ENCODE measurements around the gene TET1. TPM values are rescaled to one million over a fixed set of nuclear protein-coding genes. Genes with fewer than 3 reads are reported as not detected.
"Not testable (repeated sequence)": the region's sequence is repeated elsewhere in the genome, so short reads cannot be mapped to it uniquely, and the experiment has no call there.

The TET1 gene
- total RNA-seq, 2 donors from 2014 or later, result 50.8 to 60.5 TPM

DNA sequence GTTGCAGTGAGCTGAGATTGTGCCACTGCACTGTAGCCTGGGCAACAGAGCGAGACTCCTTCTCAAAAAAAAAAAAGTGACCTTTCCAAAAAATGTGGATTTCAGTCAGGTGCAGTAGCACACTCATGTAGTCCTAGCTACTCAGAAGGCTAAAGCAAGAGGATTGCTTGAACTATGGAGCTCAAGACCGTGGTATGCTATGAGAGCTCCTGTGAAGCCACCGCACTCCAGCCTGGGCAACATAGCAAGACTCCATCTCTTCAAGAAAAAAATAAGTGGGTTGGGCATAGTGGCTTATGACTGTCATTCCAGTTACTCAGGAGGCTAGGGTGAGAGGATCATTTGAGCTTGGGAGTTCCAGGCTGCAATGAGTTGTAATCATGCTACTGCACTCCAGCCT is 51.1 kb downstream of the TET1 start:
- Histone ChIP-seq H3K4me1 (ENCODE audit: control insufficient read depth, insufficient read depth, low read length) (no peaks in the 10 kb centered on the region), H3K27ac (ENCODE audit: low read depth, low read length) (no peak overlapping the region), H3K36me3 (ENCODE audit: control insufficient read depth, insufficient read depth, low read length) (peaks cover 40% of the 10 kb centered on the region), H3K9me3 (ENCODE audit: control insufficient read depth, low read length) (no peaks in the 10 kb centered on the region), H3K27me3 (ENCODE audit: control insufficient read depth, insufficient read depth, low read length, poor library complexity, severe bottlenecking) (no peaks in the 10 kb centered on the region), H3K9ac (ENCODE audit: extremely low read depth, low read length, poor library complexity, severe bottlenecking) (no peak overlapping the region), H3K4me3 (ENCODE audit: low read length) (no peak overlapping the region)
- TF ChIP-seq, protein P1, sequence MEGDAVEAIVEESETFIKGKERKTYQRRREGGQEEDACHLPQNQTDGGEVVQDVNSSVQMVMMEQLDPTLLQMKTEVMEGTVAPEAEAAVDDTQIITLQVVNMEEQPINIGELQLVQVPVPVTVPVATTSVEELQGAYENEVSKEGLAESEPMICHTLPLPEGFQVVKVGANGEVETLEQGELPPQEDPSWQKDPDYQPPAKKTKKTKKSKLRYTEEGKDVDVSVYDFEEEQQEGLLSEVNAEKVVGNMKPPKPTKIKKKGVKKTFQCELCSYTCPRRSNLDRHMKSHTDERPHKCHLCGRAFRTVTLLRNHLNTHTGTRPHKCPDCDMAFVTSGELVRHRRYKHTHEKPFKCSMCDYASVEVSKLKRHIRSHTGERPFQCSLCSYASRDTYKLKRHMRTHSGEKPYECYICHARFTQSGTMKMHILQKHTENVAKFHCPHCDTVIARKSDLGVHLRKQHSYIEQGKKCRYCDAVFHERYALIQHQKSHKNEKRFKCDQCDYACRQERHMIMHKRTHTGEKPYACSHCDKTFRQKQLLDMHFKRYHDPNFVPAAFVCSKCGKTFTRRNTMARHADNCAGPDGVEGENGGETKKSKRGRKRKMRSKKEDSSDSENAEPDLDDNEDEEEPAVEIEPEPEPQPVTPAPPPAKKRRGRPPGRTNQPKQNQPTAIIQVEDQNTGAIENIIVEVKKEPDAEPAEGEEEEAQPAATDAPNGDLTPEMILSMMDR (conservative IDR thresholded peaks at IDR 0.05), result no peak
- no peak overlapping the region for H3K27ac Mint-ChIP-seq
- peaks cover 5% of the 10 kb centered on the region for H3K4me1 Mint-ChIP-seq
- WGBS, 2 experiments (ENCODE audit: insufficient coverage in 1 of 2, insufficient read length in 1 of 2), result 96% methylated on average over 2 to 3 of the region's 3 CpGs
- no peaks in the 10 kb centered on the region for H3K27me3 Mint-ChIP-seq (ENCODE audit: insufficient read depth)
- no peak for DNase-seq
- no peak overlapping the region for H3K4me3 Mint-ChIP-seq
- peaks cover 37% of the 10 kb centered on the region for H3K36me3 Mint-ChIP-seq (ENCODE audit: low read depth)
- no peaks in the 10 kb centered on the region for H3K9me3 Mint-ChIP-seq

DNA sequence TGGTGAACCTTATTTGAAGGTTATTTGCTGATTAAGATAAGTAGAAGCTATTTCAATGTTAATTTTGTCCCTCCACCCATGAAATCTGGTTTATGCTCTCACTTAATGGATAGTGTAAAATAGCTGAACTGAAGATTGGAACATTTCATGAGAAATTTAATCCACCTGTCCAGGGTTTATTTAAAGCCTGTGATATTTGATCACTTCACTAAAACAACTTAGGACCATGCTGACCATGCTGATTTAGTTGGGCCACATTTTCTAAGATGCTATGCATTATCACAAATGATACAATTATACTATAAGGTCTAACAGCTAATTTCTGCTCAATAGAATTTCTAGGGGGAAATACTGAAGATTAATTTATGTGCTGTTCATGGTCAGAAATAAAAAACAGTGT is 53.8 kb downstream of the TET1 start:
- not testable (repeated sequence) for H3K27ac ChIP-seq (ENCODE audit: low read depth, low read length); H3K9ac ChIP-seq (ENCODE audit: extremely low read depth, low read length, poor library complexity, severe bottlenecking); H3K4me1 ChIP-seq (ENCODE audit: control insufficient read depth, insufficient read depth, low read length); H3K27me3 Mint-ChIP-seq (ENCODE audit: insufficient read depth); H3K27me3 ChIP-seq (ENCODE audit: control insufficient read depth, insufficient read depth, low read length, poor library complexity, severe bottlenecking); H3K27ac Mint-ChIP-seq; H3K4me3 ChIP-seq (ENCODE audit: low read length); DNase-seq; H3K4me3 Mint-ChIP-seq; H3K9me3 ChIP-seq (ENCODE audit: control insufficient read depth, low read length); H3K9me3 Mint-ChIP-seq
- H3K36me3 ChIP-seq (ENCODE audit: control insufficient read depth, insufficient read depth, low read length), result peaks cover 34% of the 10 kb centered on the region
- peaks cover 42% of the 10 kb centered on the region for H3K36me3 Mint-ChIP-seq (ENCODE audit: low read depth)
- H3K4me1 Mint-ChIP-seq, result peaks cover 16% of the 10 kb centered on the region

DNA sequence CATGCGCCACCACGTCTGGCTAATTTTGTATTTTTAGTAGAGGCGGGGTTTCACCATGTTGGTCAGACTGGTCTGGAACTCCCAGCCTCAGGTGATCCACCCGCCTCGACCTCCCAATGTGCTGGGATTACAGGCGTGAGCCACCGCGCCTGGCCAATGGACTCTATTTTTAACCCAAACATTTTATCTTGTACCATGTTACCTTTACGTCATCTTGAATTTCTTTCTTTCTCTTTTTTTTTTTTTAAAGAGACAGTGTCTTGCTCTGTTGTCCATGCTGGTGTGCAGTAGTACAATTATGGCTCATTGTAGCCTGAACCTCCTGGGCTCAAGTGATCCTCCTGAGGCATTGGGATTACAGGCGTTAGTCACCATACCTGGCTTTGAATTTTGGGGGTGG is 57.6 kb downstream of the TET1 start:
- not testable (repeated sequence) for H3K27me3 ChIP-seq (ENCODE audit: control insufficient read depth, insufficient read depth, low read length, poor library complexity, severe bottlenecking); H3K9ac ChIP-seq (ENCODE audit: extremely low read depth, low read length, poor library complexity, severe bottlenecking); H3K27ac ChIP-seq (ENCODE audit: low read depth, low read length); H3K4me3 Mint-ChIP-seq; H3K27me3 Mint-ChIP-seq (ENCODE audit: insufficient read depth); H3K9me3 ChIP-seq (ENCODE audit: control insufficient read depth, low read length); H3K4me1 ChIP-seq (ENCODE audit: control insufficient read depth, insufficient read depth, low read length); H3K9me3 Mint-ChIP-seq; DNase-seq
- peak overlapping the region; percentile 3 for H3K4me3 ChIP-seq (ENCODE audit: low read length)
- Mint-ChIP-seq H3K36me3 (ENCODE audit: low read depth) (peaks cover 39% of the 10 kb centered on the region), H3K27ac (peak overlapping the region; percentile 83), H3K4me1 (peaks cover 35% of the 10 kb centered on the region)
- WGBS, 2 experiments (ENCODE audit: insufficient coverage in 1 of 2, insufficient read length in 1 of 2), result 86 to 92% methylated on average over 8 to 10 of the region's 10 CpGs
- H3K36me3 ChIP-seq (ENCODE audit: control insufficient read depth, insufficient read depth, low read length), result peaks cover 32% of the 10 kb centered on the region

DNA sequence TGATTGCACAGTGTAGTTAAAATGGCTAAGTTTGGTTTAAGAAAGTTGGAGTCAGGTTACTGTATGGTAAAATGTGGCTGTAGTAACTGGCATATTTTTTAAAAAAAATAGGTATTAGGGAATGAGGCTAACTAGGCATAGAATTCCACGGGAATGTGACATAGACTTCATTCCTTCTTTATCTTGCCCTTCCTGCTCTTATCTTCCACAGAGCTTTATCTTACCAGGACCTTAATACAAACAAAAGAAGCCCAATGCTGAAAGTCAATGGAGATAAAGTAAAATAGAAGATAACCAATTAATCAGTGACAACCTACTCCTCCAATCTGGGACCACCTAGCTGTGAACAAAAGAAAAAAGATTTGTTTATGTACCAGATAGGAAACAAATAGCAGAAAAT is 58.1 kb downstream of the TET1 start:
- Mint-ChIP-seq H3K4me1 (peaks cover 36% of the 10 kb centered on the region), H3K36me3 (ENCODE audit: low read depth) (peaks cover 36% of the 10 kb centered on the region), H3K9me3 (no peaks in the 10 kb centered on the region), H3K27ac (peak overlapping the region; percentile 83), H3K27me3 (ENCODE audit: insufficient read depth) (no peaks in the 10 kb centered on the region), H3K4me3 (no peak overlapping the region)
- TF ChIP-seq, protein P1 (conservative IDR thresholded peaks at IDR 0.05), result no peak
- peak overlapping the region; percentile 3 for H3K4me3 ChIP-seq (ENCODE audit: low read length)
- WGBS, 2 experiments (ENCODE audit: insufficient coverage in 1 of 2, insufficient read length in 1 of 2), result 13% methylated on average over 1 of the region's 1 CpG; no CpG with 5 or more reads in 1 of the 2 experiments
- no peaks in the 10 kb centered on the region for H3K9me3 ChIP-seq (ENCODE audit: control insufficient read depth, low read length)
- no peaks in the 10 kb centered on the region for H3K27me3 ChIP-seq (ENCODE audit: control insufficient read depth, insufficient read depth, low read length, poor library complexity, severe bottlenecking)
- peaks cover 31% of the 10 kb centered on the region for H3K36me3 ChIP-seq (ENCODE audit: control insufficient read depth, insufficient read depth, low read length)
- H3K27ac ChIP-seq (ENCODE audit: low read depth, low read length), result peak overlapping the region; percentile 58
- no peak for DNase-seq
- peak overlapping the region; percentile 28 for H3K9ac ChIP-seq (ENCODE audit: extremely low read depth, low read length, poor library complexity, severe bottlenecking)
- H3K4me1 ChIP-seq (ENCODE audit: control insufficient read depth, insufficient read depth, low read length), result peaks cover 4% of the 10 kb centered on the region
